Upper lobe of right lung (tissue), 1 donor: ENCODE results near the gene PUSL1. TPM values are rescaled to one million over a fixed set of nuclear protein-coding genes. Genes with fewer than 3 reads are reported as not detected.

Experiments used
- ATAC-seq: fragments of 200-7000 bp; cut with Tn5 transposase; one replicate; pipeline ENCODE4 v1.9.1; 2020; ENCODE audit warnings: mild to moderate bottlenecking, moderate library complexity
- DNase-seq: peaks from one replicate; pipeline ENCODE4 v3.0.0-alpha.2; 2020
- H3K27ac ChIP-seq: fragments of 200-600 bp; one replicate; pipeline ENCODE4 v1.8.0; 2022
- H3K27me3 ChIP-seq: fragments of 200-600 bp; one replicate; pipeline ENCODE4 v1.8.0; 2022; ENCODE audit warnings: mild to moderate bottlenecking
- H3K36me3 ChIP-seq: fragments of 200-600 bp; one replicate; pipeline ENCODE4 v1.8.0; 2022
- H3K4me1 ChIP-seq: fragments of 200-600 bp; one replicate; pipeline ENCODE4 v1.8.0; 2022
- H3K4me3 ChIP-seq: fragments of 200-600 bp; one replicate; pipeline ENCODE4 v1.8.0; 2022; ENCODE audit warnings: mild to moderate bottlenecking
- H3K9me3 ChIP-seq: fragments of 200-600 bp; one replicate; pipeline ENCODE4 v1.8.0; 2022
- intact Hi-C: fragments of 100-400 bp; cut with DNase I; formaldehyde crosslinking; loops from one replicate; pipeline ENCODE4 v1.11.0; 2022
- total RNA-seq: library from RNA; stranded (reverse); fragmentation: NEBNext Ultra II Directional; extraction: Animal tissue kit (Norgen Biotek cat#: 25700); gene quantifications from one replicate; pipeline ENCODE4 v1.2.1, GENCODE V29; 2021
- TF ChIP-seq, protein P1 (sequence below): fragments of 200-600 bp; IDR thresholded peaks from one replicate; pipeline ENCODE4 v1.8.0; 2022; ENCODE audit warnings: antibody characterized with exemption
- donor health status: DM: no; HTN: yes; CAD: no; lungs with severe emphysema.

PUSL1 gene
- total RNA-seq, 1 donor from 2014 or later, result 14.2 TPM

DNA sequence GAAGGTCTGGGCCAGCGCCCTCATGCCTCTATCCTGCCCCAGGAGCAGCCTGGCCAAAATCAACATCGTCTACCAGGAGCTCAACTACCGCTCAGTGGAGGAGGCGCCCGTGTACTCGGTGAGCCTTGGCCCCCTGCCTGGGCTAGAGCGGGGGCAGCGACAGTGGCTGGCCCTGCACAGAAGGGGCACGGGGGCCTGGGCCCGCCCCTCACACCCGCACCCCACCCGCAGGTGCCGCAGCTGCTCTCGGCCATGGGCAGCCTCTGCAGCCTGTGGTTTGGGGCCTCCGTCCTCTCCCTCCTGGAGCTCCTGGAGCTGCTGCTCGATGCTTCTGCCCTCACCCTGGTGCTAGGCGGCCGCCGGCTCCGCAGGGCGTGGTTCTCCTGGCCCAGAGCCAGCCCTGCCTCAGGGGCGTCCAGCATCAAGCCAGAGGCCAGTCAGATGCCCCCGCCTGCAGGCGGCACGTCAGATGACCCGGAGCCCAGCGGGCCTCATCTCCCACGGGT, 17.3 kb upstream of the PUSL1 start:
- H3K4me3 ChIP-seq, result no peak overlapping the region
- no peaks in the 10 kb centered on the region for H3K4me1 ChIP-seq
- H3K27me3 ChIP-seq, result peaks cover 10% of the 10 kb centered on the region
- H3K36me3 ChIP-seq, result no peaks in the 10 kb centered on the region
- ATAC-seq (no peak), DNase-seq (no peak)
- no peak overlapping the region for H3K27ac ChIP-seq
- TF ChIP-seq, protein P1, sequence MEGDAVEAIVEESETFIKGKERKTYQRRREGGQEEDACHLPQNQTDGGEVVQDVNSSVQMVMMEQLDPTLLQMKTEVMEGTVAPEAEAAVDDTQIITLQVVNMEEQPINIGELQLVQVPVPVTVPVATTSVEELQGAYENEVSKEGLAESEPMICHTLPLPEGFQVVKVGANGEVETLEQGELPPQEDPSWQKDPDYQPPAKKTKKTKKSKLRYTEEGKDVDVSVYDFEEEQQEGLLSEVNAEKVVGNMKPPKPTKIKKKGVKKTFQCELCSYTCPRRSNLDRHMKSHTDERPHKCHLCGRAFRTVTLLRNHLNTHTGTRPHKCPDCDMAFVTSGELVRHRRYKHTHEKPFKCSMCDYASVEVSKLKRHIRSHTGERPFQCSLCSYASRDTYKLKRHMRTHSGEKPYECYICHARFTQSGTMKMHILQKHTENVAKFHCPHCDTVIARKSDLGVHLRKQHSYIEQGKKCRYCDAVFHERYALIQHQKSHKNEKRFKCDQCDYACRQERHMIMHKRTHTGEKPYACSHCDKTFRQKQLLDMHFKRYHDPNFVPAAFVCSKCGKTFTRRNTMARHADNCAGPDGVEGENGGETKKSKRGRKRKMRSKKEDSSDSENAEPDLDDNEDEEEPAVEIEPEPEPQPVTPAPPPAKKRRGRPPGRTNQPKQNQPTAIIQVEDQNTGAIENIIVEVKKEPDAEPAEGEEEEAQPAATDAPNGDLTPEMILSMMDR, result no peak
- H3K9me3 ChIP-seq, result no peaks in the 10 kb centered on the region
- intact Hi-C loops, result no loop called here

GRCh38 chr1:1291548-1292441, 16.6 kb upstream of the PUSL1 start:
- intact Hi-C loops, result no loop called here
- DNase-seq (peak; percentile 82), ATAC-seq (peak; percentile 72)
- Histone ChIP-seq H3K27me3 (peaks cover 4% of the 10 kb centered on the region), H3K4me3 (no peak overlapping the region), H3K36me3 (no peaks in the 10 kb centered on the region), H3K27ac (no peak overlapping the region), H3K9me3 (no peaks in the 10 kb centered on the region), H3K4me1 (no peaks in the 10 kb centered on the region)
- TF ChIP-seq, protein P1, result peak; percentile 63

- Histone ChIP-seq H3K9me3 (no peaks in the 10 kb centered on the region), H3K4me3 (no peak overlapping the region), H3K27ac (no peak overlapping the region), H3K4me1 (no peaks in the 10 kb centered on the region), H3K27me3 (no peaks in the 10 kb centered on the region), H3K36me3 (no peaks in the 10 kb centered on the region)
- DNase-seq (no peak), ATAC-seq (no peak)
- intact Hi-C loops, result no loop called here
- TF ChIP-seq, protein P1, result no peak
These were observed 16.0 kb upstream of the PUSL1 start for GRCh38 chr1:1292442-1292779.

DNA sequence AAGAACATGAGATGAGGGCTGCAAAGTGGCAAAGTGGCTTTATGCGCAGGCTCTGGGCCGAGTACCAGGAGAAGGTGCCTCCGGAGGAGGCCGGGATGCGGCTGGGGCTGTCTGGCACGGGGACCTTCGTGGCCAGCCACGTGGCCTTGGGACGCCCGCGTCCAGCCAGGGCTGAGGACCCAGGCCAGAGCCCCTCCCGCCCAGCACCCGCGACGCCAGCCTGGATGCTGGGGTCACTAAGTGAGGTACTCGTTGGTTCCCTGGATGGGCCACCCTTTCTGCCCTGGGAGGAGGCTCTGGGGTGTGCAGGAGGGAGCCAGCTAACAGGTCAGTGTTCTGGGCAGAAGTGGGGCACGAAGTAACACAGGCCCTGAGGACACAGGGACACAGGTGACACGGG, 15.5 kb upstream of the PUSL1 start:
- H3K27ac ChIP-seq, result no peak overlapping the region
- intact Hi-C loops, result no loop called here
- H3K9me3 ChIP-seq, result no peaks in the 10 kb centered on the region
- TF ChIP-seq, protein P1, result no peak
- no peaks in the 10 kb centered on the region for H3K4me1 ChIP-seq
- no peak overlapping the region for H3K4me3 ChIP-seq
- no peaks in the 10 kb centered on the region for H3K36me3 ChIP-seq
- no peaks in the 10 kb centered on the region for H3K27me3 ChIP-seq
- DNase-seq, result no peak
- ATAC-seq, result no peak

- Histone ChIP-seq H3K4me3 (no peak overlapping the region), H3K36me3 (no peaks in the 10 kb centered on the region), H3K27ac (no peak overlapping the region), H3K27me3 (no peaks in the 10 kb centered on the region), H3K9me3 (no peaks in the 10 kb centered on the region), H3K4me1 (no peaks in the 10 kb centered on the region)
- TF ChIP-seq, protein P1, result no peak
- intact Hi-C loops, result no loop called here
- ATAC-seq (peak; percentile 5), DNase-seq (no peak)
These were observed 14.8 kb upstream of the PUSL1 start for GRCh38 chr1:1293263-1294249.
